ENCODE measurements around the gene HAGH.
"Not testable (repeated sequence)": the region's sequence is repeated elsewhere in the genome, so short reads cannot be mapped to it uniquely, and the experiment has no call there.

Gene HAGH

GRCh38 chr16:1826691-1827573 is at the start of gene HAGH, which contains the start of gene FAHD1:
HAGH (minus strand) TSS chr16:1826825; CDS start chr16:1826787, 38 bp downstream.
FAHD1 (plus strand) TSS chr16:1827206; CDS start chr16:1827239, 33 bp downstream.
- DNase-seq (ENCODE audit: low spot score): peak; percentile 93

DNA sequence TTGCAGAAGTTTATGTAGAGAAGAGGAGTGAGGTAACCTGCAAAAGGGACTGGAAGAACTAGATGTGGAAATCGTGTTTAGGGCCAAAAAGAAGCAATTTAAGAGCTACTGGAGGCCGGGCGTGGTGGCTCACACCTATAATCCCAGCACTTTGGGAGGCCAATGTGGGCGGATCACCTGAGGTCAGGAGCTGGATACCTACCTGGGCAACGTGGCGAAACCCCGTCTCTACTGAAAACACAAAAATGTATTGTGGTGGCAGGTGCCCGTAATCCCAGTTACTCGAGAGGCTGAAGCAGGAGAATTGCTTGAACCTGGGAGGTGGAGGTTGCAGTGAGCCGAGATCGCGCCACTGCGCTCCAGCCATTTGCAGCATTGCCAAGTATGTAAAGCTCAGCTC is 49.4 kb upstream of the HAGH start:
- not testable (repeated sequence) for DNase-seq (ENCODE audit: low spot score)

GRCh38 chr16:1874854-1875253 is 48.2 kb upstream of the HAGH start:
- no peak for DNase-seq (ENCODE audit: low spot score)

GRCh38 chr16:1871974-1872635 is 45.5 kb upstream of the HAGH start, which contains the start of gene MEIOB:
MEIOB (minus strand) TSS chr16:1872164; CDS start chr16:1868175, 3,989 bp downstream.
- DNase-seq (ENCODE audit: low spot score): no peak

DNA sequence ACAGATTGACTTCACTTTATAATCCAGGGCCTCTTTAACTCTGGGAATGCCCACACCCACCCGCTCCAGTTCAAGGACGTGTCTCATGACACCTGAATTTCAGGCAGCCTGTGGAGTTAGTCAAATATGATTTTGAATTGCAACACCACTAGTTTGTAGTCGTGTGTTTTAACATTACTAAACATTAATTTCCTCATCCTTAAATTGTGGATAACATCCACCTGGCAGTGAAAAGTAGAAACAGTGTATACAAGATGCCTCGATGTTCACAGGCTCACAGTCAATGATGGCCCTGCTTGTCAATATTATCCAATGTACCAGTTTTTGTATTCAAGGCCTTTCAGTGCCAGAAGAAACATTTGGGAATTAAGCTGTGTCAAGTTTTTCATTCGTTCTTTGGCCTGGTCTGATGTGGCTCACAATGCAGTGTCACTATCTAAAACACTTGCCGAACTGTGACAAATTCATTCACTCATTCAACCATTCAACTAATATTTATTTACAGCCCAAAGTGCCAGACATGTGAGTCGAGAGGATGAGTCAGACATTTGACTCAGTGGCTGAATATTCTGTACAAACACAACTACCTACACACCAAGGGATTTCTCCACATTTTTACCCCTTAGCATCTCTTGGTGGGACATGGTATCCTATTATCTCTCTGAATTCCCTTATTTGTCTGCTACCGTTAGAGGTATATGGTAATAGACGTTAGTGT is 43.9 kb upstream of the HAGH start:
- DNase-seq (ENCODE audit: low spot score): no peak

GRCh38 chr16:1865902-1866690 is 39.5 kb upstream of the HAGH start:
- no peak for DNase-seq (ENCODE audit: low spot score)

DNA sequence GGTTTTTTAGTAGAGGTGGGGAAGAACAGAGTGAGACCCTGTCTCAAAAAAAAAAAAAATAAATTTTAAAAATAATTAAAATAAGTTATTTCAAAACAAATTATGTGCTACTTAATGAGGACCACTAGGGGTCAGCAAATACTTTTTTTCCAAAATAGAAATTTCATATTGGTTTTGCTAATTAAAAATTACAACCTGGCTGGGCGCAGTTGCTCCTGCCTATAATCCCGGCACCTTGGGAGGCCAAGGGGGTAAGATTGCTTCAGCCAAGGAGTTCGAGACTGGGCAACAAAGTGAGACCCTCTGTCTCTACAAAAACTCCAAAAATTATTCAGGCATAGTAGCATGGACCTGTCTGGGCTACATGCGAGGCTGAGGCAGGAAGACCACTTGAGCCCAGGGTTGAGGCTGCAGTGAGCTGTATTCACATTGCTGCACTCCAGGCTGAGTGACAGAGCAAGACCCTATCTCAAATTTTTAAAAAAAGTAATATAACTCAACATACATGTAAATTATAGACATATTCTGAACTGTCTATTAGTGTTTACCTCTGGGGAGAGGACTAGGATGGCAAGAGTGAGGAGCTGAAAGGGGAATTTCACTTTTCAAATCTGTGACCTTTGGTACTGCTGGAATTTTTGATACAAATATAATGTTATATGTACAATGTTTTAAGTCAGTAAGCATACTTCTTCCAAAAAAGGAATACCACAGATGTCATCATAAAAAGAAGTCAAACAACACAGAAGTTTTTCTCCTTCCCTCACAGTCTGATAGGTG is 37.2 kb upstream of the HAGH start:
- peak; percentile 29 for DNase-seq (ENCODE audit: low spot score)

DNA sequence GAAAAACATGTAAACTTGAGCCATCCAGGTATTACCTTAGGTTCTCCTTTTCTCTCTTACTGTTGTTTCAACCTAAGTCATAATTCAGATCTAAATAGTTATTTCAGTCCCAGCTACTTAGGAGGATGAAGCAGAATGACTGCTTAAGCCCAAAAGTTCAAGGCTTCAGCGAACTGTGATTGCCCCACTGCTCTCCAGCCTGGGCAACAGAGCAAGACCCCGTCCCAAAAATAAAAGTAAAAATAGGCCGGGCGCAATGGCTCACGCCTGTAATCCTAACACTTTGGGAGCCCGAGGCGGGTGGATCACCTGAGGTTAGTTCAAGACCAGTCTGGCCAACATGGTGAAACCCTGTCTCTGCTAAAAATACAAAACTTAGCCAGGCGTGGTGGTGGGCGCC is 35.8 kb upstream of the HAGH start:
- DNase-seq (ENCODE audit: low spot score): no peak

GRCh38 chr16:1861730-1862129 is 35.1 kb upstream of the HAGH start:
- no peak for DNase-seq (ENCODE audit: low spot score)

GRCh38 chr16:1859650-1860049 is 33.0 kb upstream of the HAGH start:
- DNase-seq (ENCODE audit: low spot score): no peak

GRCh38 chr16:1858189-1858865 is 31.7 kb upstream of the HAGH start:
- no peak for DNase-seq (ENCODE audit: low spot score)

- no peak for DNase-seq (ENCODE audit: low spot score)
Observed at GRCh38 chr16:1857433-1858097, 30.9 kb upstream of the HAGH start.

- DNase-seq (ENCODE audit: low spot score): no peak
Observed at GRCh38 chr16:1851793-1852192, 25.2 kb upstream of the HAGH start.

DNA sequence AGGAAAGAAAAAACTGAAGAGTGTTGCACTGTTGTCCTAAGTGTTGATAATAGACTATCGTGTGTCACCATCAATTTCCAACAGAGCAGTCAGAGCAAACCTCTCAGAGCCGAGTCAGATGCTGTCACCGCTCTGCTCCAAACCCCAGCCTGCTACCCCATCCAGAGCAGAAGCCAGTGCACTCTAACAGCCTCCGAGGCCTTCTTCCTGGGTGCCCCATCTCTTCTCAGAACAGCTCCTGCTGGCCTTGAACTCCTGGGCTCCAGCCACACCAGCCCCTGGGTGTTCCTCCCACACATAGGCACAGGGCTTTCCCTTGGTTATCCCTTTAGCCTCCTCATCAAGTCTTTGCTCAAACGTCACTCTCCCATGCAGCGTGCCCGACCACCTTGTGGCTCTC is 24.4 kb upstream of the HAGH start:
- no peak for DNase-seq (ENCODE audit: low spot score)

DNA sequence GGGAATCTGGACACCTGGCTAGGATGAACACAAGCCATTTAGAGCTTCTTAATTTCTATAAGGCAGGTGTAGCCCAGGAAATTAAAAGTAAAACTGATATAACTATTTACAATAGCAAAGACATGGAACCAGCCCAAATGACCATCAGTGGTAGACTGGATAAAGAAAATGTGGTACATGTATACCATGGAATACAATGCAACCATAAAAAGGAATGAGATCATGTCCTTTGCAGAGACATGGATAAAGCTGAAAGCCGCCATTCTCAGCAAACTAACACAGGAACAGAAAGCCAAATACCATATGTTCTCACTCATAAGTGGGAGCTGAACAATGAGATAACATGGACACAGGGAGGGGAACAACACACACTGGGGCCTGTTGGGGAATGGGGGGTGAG is 19.8 kb upstream of the HAGH start:
- no peak for DNase-seq (ENCODE audit: low spot score)

GRCh38 chr16:1845985-1846384 is 19.4 kb upstream of the HAGH start:
- no peak for DNase-seq (ENCODE audit: low spot score)

DNA sequence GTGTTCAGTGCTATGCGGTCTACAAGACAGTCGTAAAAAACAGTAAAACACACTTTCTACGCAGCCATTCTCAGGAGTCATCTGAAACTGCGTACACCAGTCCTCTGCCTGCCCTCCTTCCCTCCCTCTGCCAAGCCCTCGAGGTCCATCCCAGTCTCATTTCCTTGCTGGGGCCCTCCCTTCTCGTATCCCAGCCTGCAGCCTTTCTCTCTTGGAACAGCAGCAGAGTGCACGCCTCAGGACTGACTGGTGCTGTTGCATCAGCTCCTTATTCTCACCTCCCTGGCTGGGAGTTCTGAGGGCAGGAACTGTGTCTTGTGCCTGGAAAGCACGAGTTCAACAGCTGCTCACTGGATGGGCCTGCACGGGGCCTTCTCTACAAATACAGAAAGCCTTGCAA is 12.9 kb upstream of the HAGH start:
- DNase-seq (ENCODE audit: low spot score): no peak

- DNase-seq (ENCODE audit: low spot score): no peak
Observed at GRCh38 chr16:1834096-1834495, 7.5 kb upstream of the HAGH start.

DNA sequence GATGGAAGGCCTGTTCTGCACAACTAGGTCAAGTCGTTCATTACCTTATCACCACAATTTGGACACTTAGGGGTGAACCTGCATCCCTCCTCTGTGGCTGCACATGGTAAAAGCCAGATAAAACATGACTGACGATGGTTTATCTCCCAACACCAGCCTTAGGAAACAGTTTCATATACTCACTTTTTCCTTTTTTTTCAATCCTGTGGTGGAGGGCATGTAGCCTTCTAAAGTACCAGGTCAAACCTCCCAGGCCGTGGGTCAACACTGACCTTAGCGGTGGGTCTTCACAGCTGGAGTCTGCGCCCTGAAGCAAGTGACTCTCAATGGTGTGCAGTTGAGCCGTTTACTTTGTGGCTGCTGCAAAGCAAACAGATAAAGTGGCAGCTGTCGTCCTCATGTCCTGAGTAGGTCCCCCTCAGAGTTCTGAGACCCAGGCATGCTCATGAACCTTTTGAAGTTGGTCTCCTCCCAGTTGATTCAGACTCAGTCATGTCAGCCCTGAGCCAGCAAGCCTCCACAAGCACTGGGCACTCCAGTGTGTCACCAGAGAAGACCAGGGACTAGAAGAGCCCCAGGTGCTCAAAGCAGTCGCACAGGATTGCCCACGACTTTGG is 6.3 kb upstream of the HAGH start:
- DNase-seq (ENCODE audit: low spot score): no peak
